ENCODE data around the gene CUTA. TPM values are rescaled to one million over a fixed set of nuclear protein-coding genes. Genes with fewer than 3 reads are reported as not detected.

The CUTA gene
- total and polyA plus RNA-seq, 2 of the 13 experiments (the other 11 are each of a cell fraction or from before 2014, with no cell fraction given) = 170 to 180 TPM

- TF ChIP-seq ZNF292 (CRISPR knock-in tag; IDR thresholded peaks at IDR 0.05; ENCODE audit: borderline replicate concordance, low read depth) = no peak
- TF ChIP-seq ZNF326 (CRISPR knock-in tag; IDR thresholded peaks at IDR 0.05; ENCODE audit: borderline replicate concordance) = no peak
- no peak for TF ChIP-seq IRF9 (CRISPR knock-in tag; IDR thresholded peaks at IDR 0.05; ENCODE audit: borderline replicate concordance)
- TF ChIP-seq NFIC (IDR thresholded peaks at IDR 0.05; ENCODE audit: low read length) = no peak
- TF ChIP-seq DBP (CRISPR knock-in tag; IDR thresholded peaks at IDR 0.05; ENCODE audit: not compliant biosample characterization) = no peak
- TF ChIP-seq HOXA3 (CRISPR knock-in tag; IDR thresholded peaks at IDR 0.05) = peak; percentile 66; the same call in 1 of the 2 replicates
- TF ChIP-seq, protein P1, sequence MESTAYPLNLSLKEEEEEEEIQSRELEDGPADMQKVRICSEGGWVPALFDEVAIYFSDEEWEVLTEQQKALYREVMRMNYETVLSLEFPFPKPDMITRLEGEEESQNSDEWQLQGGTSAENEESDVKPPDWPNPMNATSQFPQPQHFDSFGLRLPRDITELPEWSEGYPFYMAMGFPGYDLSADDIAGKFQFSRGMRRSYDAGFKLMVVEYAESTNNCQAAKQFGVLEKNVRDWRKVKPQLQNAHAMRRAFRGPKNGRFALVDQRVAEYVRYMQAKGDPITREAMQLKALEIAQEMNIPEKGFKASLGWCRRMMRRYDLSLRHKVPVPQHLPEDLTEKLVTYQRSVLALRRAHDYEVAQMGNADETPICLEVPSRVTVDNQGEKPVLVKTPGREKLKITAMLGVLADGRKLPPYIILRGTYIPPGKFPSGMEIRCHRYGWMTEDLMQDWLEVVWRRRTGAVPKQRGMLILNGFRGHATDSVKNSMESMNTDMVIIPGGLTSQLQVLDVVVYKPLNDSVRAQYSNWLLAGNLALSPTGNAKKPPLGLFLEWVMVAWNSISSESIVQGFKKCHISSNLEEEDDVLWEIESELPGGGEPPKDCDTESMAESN (CRISPR knock-in tag; conservative IDR thresholded peaks at IDR 0.05) = no peak
- TF ChIP-seq ZSCAN12 (CRISPR knock-in tag; IDR thresholded peaks at IDR 0.05) = no peak
- TF ChIP-seq MTF1 (CRISPR knock-in tag; IDR thresholded peaks at IDR 0.05) = no peak
- peak; percentile 65; the same call in 1 of the 2 replicates for TF ChIP-seq ATF7-NPFF (CRISPR knock-in tag; IDR thresholded peaks at IDR 0.05; ENCODE audit: low read depth)
- 0 out of 2 replicates have a peak, but pooled peaks have one; percentile 74 for TF ChIP-seq ZNF782 (CRISPR knock-in tag; IDR thresholded peaks at IDR 0.05; ENCODE audit: borderline replicate concordance)
Observed at GRCh38 chr6:33425668-33426577, 8.0 kb upstream of the CUTA start (continued).

Measured in HepG2 (cell line).